Activated T-cell treated with anti-CD3 and anti-CD28 coated beads for 4 hours (primary cell): ENCODE results near the gene SKIC2.
"Not testable (repeated sequence)": the region's sequence is repeated elsewhere in the genome, so short reads cannot be mapped to it uniquely, and the experiment has no call there.

Experiments used
- DNase-seq: peaks from one replicate; pipeline ENCODE4 v3.0.0-alpha.2; 2020

Gene SKIC2

DNA sequence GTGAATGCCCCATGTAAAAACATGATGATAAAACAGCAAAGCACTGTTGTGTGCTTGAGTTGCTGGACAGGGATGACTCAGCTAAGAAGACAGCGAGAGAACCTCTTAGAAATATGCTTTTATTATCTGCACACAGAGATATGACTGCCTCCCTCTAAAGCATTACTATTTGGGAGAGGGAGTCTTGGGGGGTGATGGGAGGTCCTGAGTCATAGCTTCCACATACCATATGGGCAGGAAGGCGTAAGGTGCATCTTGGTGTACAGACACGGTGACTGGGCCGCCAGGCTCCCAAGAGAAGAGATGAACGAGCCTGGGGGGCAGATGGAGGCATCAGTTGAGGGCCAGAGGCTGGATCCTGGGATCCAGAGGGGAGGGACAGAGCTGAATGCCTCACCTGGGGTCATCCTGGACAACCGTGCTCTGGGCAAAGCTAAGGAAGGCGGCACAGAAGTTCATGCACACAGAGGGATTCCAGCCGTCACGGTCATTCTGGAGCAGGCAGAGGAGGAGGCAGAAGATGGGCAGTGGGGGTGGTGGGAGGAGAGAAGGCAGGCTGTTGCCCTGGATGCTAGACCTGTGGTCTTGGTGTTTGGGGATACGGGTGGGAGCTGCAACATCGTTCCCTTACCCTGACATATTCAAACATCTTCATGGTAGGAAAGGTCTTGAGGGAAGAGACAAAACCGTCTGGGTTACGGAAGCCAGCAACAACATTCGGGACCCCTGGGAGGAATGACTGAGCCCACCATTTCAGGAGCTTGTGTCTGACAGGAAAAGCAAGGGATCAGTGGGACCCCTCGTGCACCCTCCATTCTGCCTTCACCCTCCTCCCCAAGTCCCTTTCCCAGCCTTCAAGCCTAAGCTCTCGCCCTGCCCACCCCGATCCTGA is 11.0 kb downstream of the SKIC2 start:
- DNase-seq: no peak

DNA sequence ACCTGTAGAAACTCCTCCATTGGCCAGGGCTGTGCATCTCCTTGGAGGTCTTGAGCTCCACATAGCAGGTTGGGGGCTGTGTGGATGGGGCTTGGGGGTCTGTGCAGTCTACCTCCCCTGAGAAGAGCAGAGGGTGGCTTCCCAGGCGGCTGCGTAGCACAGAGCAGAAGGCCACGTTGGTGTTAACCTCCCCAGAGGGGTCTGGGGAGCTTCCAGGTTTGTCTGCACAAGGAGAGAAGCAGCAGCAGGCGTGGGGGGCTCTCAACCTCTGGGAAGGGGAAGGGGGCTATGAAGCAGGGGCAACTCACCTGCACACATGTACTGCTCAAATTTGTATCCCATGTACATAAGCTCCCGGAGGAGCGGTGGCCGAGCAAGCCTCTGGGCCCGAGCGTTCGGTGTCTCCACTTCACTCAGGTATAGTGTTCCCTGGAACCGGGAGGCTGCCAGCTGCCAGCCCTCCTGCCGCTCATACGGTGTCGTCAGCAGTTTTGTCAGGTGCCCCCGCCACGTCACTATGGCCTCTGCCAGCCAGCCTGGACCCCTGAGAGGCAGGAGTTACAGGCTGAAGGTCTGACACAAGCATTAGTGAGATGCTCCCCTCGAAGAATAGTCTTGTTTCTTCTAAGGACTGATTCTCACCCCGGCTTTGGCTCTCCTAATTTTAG is 11.8 kb downstream of the SKIC2 start:
- no peak for DNase-seq

DNA sequence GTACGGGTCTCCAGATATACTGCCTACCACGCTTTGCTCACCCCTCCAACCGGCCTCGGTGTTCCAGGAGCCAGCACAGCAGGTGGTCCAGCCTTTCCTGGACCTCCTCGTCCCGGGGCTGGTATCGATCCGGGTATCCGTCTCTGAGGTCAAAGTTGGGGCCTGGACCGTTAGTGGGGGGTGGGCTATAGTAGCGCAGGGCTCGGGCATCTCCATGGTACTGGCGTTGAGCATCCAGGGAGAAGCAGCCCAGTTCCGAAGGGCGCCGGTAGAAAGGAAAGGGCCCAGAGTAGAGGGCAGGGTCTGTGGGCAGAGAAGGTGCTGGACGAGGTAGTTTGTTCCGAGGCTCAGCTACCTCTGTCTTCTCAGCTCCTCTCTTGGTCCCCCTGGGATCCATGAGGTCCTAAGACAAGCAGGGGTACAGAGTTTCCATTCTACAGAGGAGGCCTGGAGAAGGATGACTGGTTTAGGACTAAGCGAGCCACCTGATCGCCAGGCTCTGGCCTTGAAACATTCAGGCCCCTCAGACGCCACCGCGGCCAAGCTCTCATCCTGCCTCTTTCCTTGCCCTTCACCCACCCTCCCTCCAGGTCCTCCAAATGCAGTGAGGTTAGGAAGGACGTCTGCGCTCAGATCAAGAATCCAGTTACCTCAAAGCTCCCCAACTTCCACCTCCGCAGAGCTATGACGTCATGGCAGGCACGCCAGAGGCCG is 12.5 kb downstream of the SKIC2 start:
- DNase-seq: no peak

DNA sequence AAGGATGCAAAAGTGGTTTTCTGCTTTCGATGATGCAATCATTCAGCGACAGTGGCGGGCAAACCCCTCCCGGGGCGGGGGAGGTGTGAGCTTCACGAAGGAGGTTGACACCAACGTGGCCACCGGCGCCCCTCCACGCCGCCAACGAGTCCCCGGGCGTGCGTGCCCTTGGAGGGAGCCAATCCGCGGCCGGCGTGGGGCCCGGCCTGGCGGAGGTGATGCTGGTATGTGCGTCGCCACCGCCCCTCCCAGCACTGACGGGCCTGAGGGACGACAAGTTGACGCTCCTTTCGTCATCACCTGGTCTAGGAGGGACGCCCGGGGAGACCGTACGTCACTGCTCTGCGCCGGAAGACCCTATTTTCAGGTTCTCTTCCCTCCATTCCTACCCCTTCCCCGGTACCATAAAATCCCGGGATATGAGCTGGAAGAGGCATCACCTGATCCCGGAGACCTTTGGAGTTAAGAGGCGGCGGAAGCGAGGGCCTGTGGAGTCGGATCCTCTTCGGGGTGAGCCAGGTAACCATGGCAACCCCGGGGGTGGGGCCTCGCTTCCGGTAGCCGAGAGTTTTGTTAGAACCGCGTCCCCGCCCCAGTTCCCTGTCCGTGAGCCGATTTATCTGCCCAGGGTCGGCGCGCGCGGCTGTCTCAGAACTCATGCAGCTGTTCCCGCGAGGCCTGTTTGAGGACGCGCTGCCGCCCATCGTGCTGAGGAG is 13.2 kb downstream of the SKIC2 start, which contains the start of gene DXO:
DXO (minus strand) TSS at position 146 of the 716 bp plus-strand sequence. CDS start 463 bp downstream, outside the sequence.
- DNase-seq: peak; percentile 98

DNA sequence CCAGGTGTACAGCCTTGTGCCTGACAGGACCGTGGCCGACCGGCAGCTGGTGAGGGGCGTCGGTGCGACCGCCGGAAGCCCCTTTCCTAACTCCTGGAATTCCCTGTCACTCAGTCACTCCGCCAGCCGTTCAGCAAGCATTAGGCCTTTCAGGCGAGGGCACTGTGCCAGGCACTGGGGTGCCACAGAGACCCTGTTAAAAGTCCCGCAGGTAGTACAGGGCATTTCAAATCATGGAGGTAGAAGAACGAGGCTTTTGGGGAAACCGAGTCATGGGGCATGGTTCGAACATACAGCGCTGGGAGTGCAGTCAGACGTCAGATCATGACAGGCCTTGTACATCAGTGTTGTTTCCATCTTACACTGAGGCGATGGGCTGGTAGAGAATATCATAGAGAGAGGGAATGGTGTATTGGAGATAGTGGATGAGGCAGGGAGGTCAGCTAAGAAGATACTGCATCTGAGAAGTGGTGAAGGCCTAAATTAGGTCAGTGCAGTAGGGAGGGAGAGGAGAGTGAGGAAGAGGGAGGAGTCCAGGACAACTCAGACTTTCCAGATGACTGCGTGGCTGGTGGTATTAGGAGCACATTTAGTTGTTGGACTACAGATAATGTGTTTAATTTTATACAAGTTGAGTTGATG is 13.9 kb downstream of the SKIC2 start:
- no peak for DNase-seq

DNA sequence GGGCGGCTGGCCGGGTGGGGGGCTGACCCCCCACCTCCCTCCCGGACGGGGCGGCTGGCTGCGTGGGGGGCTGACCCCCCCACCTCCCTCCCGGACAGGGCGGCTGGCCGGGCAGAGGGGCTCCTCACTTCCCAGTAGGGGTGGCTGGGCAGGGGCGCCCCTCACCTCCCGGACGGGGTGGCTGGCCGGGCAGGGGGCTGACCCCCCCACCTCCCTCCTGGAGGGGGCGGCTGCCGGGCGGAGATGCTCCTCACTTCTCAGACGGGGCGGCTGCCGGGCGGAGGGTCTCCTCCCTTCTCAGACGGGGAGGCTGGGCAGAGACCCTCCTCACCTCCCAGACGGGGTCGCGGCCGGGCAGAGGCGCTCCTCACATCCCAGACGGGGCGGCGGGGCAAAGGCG is 17.1 kb downstream of the SKIC2 start:
- not testable (repeated sequence) for DNase-seq

DNA sequence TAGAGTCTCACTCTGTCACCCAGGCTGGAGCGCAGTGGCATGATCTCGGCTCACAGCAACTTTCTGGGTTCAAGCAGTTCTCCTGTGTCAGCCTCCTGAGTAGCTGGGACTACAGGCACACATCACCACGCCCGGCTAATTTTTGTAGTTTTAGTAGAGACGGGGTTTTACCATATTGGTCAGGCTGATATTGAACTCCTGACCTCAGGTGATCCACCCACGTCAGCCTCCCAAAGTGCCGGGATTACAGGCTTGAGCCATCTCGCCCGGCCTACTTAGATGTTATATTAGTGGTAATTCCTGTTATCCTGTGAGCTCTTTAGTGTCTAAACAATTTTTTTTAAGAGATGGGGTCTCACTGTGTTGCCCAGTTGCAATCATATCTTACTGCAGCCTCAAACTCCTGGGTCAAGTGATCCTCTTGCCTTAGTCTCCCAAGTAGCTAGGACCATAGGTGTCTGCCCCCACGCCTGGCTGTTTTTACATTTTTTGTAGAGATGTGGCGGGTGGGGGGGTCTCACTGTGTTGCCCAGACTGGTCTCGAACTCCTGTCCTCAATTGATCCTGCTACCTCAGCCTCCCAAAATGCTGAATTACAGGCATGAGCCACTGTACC is 18.9 kb downstream of the SKIC2 start:
- DNase-seq: no peak

DNA sequence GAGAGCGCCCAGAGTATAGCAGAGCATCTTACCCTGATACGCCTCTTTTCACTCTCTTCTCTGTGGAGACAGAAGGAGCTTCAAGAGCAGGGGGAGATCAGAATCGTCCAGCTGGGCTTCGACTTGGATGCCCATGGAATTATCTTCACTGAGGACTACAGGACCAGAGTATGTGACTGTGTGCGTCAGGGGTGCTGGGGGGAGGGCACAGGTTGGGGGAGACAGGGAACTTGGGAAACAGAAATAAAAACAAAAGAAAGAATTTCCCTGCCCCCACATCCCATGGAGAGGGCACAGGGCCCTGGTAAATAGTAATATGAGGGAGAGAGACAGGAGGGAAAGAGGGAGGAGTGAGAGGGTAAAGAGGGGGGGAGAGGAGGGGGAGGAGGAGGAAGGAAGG is 19.9 kb downstream of the SKIC2 start:
- DNase-seq: no peak

DNA sequence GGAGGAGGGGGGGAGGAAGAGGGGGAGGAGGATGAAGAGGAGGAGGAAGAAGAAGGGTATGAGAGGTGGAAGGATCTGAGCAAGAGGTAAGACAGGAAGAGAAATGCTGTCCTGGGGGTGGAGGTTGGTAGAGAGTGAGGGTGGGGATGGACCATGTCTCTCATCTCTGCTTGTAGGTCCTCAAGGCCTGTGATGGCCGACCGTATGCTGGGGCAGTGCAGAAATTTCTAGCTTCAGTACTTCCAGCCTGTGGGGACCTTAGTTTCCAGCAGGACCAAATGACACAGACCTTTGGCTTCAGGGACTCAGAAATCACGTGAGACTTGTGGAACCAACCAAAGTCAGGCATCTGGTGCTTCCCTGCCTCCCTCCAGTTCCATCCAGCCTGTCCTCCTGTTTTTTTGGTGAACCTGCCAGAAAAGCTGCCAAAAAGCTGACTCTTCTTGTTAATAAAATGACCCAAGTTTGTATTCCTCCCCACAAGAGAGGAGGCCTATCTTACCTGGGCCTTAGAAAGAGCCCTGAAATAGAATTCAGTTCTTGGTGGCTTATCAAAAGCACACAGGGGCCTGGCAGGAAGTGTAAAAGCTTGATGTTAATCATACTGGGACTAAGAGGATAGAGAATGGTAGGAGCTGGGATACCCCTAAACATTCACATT is 20.4 kb downstream of the SKIC2 start:
- DNase-seq: no peak

DNA sequence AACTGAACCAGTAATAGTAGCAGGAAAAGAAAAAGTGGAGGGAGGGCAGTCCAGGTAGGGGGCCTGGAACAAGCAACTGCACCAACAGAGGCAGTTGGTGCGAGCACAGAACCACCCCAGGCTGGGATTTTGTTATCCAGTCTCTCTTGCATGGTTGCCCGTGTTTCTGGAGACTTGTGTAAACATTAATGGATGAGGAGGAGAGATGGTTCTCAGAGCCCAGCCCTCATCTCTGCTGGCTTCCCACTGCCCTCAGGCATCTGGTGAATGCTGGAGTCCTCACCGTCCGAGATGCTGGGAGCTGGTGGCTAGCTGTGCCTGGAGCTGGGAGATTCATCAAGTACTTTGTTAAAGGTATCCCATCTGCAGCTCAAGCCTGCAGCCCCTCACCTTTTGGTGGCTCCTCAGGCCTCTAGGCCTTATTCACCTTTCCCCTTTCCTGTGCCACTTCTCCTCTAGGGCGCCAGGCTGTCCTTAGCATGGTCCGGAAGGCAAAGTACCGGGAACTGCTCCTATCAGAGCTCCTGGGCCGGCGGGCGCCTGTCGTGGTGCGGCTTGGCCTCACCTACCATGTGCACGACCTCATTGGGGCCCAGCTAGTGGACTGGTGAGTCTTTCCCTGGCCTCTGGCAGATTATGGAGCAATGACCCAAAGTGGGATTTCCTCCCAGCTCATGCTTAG is 21.4 kb downstream of the SKIC2 start:
- DNase-seq: not testable (repeated sequence)

DNA sequence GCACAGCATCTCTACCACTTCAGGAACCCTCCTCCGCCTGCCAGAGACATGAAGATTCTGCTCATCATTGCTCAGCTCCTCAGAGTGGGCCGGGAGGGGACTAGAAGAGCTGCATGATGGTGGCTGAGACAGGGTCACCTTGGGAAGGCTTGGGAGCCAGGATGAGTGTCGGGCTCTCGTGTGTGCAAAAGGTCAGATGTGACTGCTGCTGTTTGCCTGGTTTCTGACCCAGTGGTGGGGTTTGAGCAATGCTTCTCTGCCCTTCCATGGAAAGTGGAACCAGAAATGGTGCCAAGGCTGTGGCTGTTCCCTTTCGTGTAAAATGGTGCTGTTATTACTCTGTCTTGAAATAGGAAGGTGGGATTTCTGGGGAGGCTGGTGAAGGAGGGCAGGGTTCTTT is 22.0 kb downstream of the SKIC2 start:
- not testable (repeated sequence) for DNase-seq

DNA sequence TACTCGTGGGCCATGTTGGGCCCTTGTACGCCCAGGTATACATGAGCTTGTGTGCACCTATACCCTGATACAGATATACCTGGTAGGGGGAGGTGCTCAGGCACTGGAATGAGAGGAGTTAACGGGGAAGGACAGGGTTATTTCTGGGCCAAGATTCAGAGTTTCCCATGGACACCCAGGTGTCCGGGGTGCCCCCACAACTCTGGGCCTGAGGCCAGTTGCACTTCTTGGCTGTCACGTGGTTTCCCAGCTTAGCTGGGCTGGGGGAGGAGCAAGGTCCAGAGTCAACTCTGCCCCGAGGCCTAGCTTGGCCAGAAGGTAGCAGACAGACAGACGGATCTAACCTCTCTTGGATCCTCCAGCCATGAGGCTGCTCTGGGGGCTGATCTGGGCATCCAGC is 22.8 kb downstream of the SKIC2 start, which contains the start of gene C4A:
C4A (plus strand) TSS at position 314 of the 400 bp plus-strand sequence; CDS start at position 365, 51 bp downstream.
- DNase-seq: not testable (repeated sequence)

DNA sequence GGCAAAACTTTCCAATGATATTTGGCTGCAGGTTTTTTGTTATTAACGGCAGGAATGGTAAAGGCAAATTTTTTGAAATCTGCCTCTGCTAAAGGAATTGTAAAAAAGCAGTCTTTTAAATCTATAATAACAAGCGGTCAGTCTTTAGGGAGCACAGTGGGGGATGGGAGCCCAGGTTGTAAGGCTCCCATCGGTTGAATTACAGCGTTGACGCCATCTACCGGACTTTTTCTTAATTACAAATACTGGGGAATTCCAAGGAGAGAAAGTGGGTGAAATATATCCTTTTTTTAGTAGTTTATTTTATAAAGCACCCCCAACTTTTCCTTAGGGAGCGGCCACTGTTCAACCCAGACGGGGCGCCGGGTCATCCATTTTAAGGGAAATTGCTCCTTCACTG is 30.4 kb downstream of the SKIC2 start:
- not testable (repeated sequence) for DNase-seq

DNA sequence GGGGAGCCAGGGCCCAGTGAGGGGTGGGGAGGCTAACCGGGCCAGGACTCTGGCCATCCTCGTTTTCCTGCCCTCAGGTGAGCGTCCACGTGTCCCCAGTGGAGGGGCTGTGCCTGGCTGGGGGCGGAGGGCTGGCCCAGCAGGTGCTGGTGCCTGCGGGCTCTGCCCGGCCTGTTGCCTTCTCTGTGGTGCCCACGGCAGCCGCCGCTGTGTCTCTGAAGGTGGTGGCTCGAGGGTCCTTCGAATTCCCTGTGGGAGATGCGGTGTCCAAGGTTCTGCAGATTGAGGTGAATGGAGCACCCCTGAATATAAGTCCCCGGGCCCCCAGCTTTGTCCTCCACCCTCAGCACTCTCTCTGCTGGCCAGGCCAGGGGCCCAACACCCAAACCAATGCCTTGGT is 35.4 kb downstream of the SKIC2 start:
- not testable (repeated sequence) for DNase-seq

DNA sequence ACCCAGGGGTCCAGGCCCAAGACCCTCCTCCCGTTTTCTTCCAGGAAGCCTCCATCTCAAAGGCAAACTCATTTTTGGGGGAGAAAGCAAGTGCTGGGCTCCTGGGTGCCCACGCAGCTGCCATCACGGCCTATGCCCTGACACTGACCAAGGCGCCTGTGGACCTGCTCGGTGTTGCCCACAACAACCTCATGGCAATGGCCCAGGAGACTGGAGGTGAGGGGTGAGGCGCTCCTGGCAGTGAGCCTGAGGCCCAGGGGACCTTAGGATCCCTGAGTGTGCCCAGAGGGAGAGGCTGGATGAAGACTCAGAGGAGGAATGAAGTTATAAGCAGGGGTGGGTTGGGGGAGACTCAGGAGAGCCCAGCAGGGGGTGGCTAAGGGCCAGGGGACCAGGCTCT is 37.4 kb downstream of the SKIC2 start:
- DNase-seq: not testable (repeated sequence)

DNA sequence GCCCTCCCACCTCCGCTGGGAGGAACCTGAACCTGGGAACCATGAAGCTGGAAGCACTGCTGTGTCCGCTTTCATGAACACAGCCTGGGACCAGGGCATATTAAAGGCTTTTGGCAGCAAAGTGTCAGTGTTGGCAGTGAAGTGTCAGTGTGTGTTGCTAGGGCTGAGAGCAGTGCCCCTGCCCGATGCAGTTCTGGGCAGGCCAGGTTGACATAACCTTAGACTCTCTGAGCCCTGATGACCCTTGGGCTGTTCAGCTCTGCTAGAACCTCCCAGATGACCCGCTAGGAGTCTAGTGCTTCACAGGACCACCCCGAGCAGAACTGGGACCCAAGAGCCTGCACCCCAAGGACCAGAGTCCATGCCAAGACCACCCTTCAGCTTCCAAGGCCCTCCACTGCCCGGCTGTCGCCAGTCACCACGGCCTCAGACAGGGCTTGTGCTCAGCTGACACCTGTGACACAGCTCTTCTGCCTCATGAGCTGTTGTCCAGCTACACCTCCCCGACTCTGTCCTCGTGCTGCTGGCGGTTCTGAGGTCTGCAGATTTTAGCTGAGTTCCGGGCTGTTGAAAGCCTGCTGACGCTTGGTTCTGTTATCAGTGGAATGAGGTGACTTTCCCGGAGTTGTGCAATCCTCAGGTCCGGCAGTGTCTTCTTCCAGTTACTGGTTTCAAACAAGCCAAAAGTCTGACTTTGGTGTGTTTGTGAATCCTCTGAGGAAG is 43.7 kb downstream of the SKIC2 start:
- not testable (repeated sequence) for DNase-seq

DNA sequence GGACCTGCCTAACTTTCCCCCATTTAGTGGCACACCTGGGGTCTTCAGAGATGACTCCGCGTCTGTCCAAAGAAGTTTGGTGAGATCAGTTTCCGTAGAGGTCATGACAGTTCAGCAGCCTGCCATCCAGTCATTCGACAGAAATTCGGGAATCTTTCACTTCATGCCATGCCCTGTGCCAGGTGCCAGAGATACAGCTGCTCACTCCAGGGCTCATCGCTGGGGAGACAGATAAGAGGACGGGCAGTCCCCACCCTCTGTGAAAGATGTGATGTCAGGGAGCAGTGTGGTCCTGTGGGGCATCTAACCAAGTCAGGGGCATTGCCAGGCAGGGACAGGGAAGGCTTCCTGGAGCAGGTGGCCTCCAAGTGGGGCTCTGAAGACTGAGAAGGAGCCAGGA is 44.3 kb downstream of the SKIC2 start:
- not testable (repeated sequence) for DNase-seq

DNA sequence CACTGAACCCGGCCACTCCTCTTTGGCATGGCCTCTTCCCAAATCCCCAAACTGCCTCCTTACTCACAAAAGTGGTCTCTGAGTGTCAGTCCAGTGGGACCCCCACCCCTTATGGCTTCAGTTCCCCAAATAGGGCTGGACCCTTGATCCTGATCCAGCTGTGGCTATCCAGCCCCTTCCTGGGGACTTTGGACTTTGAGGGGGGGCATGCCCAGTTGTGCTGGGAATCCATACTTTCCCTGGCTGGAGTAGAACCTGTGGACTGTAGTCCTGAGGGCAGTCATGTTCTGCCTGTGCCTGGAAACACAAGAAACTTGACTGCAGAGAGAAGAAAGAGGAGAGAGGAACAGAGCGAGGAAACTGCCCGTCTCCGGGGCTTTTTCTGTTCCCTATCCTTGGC is 45.4 kb downstream of the SKIC2 start:
- not testable (repeated sequence) for DNase-seq

DNA sequence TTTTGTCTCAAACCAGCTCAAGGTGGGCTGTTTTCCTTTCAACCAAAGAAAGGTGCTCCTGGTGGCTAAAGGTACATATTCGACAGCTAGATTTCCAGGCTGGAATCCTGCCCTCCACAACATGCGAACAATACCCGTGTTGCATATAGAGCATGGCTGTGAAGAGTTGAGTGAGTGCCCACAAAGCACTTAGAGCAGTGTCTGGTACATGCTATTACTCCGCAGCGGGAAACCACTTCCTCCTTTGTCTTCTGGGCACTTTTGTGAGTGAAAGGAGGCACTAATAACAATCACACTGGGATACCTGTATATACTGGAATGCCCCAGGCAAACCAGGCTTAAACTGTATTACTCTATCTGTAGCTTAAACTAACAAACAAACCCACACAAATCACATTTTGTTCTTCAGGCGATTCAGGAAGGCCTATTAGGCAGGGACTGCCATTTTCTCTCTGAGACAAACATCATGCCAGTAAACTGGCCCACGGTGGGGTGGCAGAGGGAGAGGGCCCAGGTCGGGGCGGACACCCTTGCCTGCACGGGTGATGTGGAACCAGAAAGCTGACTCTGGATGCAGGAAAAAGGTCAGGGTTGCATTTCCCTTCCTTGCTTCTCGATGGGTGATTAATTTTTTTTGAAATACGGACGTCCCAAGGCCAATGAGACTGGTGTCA is 46.0 kb downstream of the SKIC2 start:
- not testable (repeated sequence) for DNase-seq
